ENCODE measurements around the gene KBTBD2.
"Not testable (repeated sequence)": the region's sequence is repeated elsewhere in the genome, so short reads cannot be mapped to it uniquely, and the experiment has no call there.

KBTBD2 gene

DNA sequence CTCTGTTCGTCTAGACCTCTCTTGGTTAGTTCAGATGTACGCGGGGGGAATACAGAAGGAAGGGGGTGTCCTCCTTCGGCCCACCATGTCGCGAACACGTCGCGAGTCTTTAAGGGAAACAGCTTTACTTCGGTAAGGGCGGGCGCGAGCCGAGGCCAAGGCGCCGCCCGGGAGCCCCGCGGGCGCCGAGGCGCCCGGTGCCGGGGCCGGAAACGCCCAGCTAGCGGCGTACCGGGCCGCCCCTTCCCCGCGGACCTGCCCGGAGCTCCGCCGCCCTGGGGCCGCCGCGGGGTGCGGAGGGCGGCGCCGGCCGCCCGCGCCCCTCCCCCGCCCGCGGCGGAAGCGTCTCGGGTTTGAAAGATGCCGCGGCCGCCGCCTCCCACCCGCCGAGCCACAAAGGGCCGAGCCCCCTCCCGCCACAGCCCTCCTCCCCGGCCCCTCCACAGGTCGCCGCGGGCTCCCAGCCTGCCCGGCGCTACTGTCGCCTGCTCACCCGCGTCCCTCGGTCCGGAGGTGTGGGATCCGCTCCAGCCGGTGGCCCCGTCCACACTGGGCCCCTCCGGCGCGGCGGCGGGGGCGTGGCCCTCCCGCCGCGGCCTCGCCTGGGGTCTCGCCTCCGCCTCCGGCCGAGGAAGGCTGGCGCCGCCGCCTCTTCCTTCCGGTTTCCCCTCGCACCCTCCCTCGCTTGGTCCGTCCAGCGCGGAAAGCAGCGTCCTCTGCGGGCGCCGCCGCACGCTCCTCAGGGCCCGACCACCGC is at the start of gene KBTBD2:
KBTBD2 (minus strand) TSS at position 718 of the 757 bp plus-strand sequence. CDS start 12,156 bp downstream, outside the sequence.
- peak; percentile 47 to 62 (median 58) for DNase-seq

DNA sequence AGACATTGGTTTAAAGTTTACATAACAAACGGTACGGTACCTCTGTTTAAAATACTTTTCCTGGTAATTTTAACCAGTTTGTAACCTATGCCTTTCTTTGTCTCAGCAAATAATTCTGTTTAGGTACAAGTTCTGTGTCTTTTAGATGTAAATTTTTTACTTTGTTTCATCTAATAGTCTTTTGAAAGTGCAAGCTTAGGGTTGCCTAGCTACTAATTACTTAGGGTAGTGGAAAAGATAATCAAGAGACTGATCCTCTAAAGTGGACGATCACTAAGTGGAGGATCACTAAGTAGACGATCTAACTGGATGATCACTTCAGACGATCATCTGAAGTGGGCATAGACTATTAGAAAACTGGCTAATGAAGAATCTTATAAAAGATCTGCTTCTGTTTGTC is 49.6 kb upstream of the KBTBD2 start:
- DNase-seq = no peak

DNA sequence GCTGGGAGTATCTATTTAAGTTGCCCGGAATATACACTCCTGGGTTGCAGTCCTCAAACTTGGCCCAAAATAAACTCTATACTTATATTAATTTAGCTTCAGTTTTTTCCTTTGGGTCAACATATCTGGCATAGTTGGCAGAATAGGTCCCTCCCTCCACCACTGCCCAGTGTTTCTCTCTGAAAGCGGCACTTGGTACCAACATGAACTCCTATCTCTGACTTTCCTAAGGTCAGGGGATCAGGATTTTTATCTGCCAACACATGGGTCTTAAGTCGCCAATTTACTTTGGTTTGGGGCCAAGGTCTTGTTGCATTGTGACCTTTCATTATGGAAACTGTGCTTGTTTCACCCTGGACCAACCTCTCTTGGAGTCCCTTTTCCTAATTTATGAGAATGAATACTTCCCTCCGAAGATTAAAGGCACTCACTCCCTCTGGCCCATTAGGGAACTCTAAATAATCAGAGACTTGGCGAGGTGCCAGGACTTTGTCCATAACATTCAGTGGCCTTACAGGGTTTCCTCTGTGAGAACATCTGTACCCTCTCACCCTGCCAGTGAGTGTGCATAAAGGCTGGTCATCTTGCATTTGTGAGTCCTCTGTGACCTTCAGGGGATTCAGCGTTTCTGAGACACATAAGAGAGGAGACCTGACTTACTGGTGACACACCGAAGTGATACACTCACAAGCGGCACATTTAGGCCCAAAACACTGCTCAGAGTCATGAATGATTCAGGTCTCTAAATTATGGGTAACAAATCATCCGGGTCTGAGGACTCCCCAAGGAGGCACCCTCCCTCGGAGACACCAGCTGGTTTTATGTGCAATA is 46.0 kb upstream of the KBTBD2 start:
- no peak for DNase-seq

DNA sequence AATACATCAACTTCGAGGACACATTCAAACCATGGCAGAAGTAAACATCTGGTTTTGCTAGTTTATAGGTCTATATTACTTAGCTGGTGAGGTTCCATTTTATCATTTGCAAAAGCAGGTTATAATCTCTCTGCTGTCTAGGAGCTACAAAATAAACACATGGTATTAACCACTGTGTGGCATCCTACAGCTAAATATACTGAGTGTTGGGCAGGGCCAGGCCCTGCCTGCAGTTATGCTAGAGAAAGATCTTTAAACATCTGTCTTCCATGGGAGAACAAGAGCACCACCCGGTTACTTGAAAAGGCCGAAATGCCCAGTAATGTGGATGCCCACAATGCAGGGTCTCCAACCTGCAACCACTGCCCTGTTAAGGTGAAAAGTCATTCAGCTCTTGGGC is 45.1 kb upstream of the KBTBD2 start:
- no peak for DNase-seq

DNA sequence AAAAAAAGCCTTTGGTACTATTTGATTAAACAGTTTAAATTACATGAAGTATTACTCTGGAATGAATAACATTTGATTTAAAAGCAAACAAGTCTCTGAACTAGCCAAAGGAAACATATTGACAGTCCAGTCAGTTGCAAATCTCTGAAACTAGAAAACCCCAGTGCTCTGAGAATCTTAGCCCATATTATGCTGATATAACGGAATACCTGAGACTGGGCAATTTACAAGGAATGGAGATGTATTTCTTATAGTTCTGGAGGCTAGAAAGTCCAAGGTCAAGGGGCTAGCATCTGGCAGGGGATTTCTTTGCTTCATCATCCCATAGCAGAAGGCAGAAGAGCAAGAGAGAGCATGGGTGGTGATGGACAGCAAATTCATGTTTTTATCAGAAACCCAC is 44.0 kb upstream of the KBTBD2 start:
- DNase-seq = no peak

DNA sequence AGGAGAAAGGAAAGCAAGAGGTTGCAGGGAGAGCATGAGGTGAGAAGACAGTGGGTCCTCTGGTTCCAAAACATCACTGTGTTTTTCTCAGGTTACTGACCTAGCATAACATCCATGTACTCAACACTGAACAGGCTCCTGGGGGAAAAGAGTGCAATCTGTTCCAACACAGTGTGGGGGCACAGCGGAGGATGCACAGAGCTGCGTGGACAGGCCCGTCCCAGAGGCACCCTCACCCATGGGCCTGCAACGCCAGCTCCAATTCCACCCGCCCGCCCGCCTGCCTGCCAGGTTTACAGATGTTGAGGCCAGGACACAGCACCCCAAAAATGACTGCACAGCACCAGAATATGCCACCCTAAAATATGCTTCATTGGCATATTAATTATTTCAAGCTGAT is 38.8 kb upstream of the KBTBD2 start:
- DNase-seq = no peak

DNA sequence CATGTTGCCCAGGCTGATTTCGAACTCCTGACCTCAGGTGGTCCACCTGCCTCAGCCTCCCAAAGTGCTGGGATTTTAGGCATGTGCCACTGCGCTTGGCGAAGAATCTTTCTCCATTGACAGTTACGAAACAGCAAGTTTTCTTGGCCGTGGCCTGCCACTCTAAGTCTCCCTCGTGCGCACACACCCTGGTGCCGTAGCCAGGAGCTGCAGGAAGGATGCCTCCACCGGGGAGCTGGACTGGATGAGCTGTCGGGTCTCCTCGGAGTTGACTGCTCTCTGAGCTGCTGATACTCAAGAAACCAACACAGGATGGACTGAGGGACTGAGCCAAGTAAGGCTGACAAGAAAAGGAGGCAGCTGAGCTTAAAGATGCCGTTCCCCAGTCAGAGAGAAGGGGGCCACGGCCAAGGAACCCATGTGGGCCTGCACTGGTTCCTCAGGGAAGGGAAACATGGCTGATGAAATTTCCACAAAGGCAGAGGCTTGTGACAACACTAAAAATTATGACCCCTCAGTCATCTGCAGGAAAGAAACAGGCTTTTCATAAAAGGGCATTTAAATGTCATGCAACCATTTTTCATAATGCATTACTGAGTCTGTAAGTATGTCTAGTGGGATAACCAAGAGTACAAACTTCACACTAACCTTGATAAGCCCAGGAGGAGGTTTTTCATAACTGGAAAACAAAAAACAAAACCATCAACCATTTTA is 38.0 kb upstream of the KBTBD2 start:
- no peak for DNase-seq

DNA sequence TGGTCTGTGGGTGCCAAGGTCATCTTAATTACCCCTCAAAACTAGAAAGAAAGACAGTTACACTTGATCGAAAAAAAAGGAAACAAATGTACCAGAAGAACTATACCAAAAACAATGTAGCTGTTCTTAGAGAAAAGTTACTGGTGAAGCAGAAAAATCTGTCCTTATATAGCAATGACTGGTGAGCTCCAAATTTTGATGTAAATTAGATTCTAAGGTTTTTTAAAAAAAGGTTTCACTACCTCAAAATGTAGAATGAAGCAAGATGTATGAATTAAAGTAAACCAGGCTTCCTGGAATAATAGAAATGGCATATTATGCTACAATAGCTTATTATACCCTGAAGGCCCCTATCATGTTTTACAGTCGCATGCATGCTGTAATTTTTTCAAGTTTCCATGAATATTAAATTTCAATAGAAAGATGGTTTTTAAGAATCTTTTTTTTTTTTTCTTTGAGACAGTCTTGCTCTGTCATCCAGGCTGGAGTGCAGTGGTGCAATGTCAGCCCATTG is 37.3 kb upstream of the KBTBD2 start:
- DNase-seq = no peak

DNA sequence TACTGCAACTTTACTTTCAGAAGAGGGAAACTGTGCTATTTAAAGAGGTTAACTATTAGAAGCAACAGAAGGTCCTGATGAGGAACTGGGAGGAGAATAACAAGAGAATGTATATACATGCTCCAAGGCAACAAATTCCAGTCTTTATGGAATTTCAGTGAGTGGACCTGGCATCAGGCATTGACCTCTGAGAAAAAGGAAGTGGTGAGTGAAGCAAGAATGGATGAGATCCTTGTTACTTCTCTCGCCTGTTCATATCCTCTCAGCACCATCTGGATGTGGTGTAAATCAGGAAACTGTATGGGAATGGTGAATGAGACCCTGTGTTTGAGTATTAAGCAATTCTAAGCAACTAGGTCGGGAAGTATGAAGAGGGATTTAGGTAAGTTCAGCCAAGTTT is 30.3 kb upstream of the KBTBD2 start:
- no peak for DNase-seq

DNA sequence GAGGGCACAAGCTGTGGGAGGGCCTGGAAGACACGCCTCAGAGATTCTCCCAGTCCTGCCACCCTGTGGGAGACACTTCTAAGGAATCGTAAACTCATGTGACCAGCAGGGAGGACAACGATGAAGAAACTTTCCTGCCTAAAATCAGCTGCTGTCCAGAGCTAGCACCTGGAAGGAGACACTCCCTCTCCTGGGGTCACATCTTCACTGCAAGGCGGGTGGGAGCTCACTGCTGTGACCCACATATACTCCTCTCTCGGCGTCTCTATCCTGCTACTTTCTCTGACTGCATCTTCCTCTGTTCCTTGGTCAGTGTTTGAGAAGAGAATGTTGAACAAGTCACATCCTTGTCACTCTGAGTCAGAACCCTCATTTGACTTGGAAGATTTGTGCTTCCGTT is 25.4 kb upstream of the KBTBD2 start:
- not testable (repeated sequence) for DNase-seq

DNA sequence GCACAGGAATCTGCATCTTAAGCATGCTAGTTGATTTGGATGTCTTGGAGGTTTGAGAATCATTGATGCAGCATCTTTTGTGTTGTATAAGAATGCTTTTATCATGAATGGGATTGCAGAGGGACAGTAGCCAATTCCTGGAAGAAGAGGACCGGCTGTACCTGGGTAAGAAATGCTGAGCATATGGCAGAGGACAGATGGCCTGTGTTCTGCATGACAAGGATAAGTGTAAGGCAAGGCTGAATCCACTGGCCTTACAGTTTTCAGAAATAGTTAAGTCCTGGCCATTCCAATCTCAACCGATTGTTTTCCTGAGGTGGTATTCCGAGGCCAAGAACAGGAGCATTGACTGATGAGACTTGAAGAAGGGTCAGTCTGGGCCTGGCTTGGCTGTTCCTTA is 24.4 kb upstream of the KBTBD2 start:
- no peak for DNase-seq

DNA sequence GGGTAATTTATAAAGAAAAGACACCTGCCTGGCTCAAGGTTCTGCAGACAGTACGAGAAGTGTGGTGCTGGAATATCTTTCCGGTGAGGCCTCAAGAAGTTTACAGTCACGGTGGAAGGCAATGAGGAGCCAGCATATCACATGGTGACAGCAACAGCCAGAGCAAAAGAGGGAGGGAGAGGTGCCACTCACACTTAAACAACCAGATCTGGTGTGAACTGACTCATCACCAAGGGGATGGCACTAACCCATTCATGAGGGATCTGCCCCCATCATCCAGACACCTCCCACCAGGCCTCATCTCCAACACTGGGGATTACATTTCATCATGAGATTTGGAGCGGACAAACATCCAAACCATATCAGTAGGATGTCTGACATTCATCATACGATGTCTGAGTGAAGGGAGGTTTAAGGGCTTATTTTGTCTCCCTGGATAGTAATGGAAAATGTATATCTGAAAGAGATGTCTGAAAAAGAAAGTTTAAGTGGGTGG is 23.5 kb upstream of the KBTBD2 start:
- DNase-seq = no peak

DNA sequence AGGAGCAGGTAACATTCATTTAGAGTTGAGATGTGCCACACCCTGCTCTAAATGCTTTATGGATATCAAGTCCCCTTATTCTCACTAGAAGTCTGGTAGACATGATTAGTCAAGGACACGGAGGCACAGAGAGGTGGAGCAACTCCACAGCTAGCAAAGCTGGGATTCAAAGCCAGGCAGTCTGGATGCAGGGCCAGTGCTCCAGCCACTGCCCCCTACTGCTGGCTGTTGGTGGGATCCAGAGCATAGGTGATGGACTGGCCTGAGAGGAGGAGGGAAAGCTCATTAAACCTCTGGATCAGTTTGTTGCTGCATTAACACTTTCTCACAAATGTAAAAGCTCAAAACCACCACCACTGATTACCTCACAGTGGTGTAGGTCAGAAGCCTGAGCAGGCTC is 22.6 kb upstream of the KBTBD2 start:
- DNase-seq = no peak

DNA sequence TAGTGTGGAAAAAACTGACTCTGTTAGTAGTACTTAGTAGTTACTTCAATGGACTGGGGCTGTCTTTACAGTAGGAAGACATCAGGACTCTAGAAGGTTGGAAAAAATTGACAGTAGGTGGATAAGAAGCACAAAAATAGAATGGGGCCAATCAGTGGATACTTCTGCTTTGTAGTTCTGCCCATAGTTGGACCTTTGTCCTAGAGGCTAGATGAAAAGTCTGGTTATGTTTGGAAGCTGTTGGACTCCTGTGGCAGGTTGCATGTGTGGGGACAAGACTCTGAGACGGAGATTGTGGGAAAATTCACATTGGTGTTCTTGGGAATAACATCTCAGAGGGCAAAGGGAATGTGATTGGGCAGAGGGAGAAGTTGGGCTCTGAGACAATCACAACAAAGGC is 18.6 kb upstream of the KBTBD2 start:
- DNase-seq = no peak

DNA sequence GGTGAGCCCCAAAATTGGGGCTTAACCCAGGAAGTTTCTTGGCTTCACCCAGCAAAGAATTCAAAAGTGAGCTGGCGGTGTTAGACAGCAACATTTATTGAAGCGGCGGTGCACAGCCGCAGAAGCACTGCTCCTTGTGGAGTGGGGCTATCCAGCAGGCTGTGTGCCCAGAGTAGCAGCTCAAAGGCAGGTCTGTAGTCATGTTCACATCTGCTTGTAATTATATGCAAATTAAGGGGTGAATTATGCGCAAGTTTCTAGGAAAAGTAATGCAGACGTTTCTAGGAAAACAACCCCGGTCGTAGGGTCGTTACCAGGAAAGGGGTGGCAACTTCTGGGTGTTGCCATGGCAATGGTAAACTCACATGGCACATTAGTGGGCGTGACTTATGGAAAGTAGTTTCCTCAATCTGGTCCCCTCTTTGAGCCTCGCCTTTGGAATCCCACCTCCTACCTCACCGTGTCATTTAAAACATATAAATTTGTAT is 13.7 kb upstream of the KBTBD2 start:
- DNase-seq = peak; percentile 39 to 69 (median 59)

DNA sequence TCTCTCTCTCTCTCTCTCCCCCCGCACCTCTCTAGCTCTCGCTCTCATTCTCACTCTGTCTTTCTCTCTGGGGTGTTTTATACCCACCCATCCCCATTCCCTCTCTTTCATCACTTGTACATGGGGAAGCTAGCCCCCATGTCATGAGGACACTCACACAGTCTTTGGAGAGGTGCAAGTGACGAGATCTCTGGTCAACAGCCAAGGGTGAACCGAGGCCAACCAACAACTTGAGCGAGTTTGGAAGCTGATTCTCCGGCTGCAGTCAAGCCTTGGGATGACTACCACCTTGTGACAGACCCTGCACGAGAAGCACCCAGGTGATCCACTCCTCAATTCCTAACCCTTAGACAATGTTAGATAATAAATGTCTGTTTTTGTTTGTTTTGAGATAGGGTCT is 10.1 kb upstream of the KBTBD2 start:
- no peak for DNase-seq

DNA sequence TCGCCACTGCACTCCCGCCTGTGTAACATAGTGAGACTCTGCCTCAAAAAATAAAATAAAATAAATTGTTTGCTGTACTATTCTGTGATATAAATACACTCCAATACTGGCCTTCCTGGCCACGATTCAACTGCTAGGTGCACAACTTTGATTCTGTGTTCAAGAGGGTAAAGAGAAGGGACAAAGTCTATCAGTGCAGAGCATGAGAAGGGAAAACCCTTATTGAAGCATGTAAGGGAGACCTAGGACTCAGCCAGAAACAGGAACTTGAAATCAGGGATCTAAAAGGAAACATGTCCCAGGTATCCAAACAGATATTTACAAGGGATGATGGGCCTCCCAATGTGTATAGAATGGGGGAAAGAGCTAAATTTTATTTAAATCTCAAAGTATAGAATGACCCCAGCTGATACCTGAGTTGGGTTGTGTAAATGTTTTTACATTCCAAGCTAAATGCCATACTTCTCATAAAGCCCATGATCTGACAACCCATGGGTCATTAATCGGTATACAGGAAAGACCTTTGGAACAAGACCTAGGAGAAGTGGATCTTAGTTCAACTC is 9.0 kb upstream of the KBTBD2 start:
- DNase-seq = no peak

DNA sequence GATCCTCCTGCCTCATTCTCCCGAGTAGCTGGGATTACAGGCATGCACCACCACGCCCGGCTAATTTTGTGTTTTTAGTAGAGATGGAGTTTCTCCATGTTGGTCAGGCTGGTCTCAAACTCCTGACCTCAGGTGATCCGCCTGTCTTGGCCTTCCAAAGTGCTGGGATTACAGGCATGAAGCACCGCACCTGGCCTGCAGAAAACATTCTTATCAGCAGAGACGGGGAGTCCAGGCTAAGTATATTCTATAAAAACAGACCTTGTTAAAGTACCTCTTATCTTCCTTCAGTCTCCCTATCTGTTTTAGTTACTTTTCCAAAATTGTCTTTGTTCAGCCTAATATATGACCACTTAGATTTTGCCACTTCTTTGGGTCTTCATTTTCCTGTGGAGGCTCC is 5.8 kb upstream of the KBTBD2 start:
- not testable (repeated sequence) for DNase-seq

DNA sequence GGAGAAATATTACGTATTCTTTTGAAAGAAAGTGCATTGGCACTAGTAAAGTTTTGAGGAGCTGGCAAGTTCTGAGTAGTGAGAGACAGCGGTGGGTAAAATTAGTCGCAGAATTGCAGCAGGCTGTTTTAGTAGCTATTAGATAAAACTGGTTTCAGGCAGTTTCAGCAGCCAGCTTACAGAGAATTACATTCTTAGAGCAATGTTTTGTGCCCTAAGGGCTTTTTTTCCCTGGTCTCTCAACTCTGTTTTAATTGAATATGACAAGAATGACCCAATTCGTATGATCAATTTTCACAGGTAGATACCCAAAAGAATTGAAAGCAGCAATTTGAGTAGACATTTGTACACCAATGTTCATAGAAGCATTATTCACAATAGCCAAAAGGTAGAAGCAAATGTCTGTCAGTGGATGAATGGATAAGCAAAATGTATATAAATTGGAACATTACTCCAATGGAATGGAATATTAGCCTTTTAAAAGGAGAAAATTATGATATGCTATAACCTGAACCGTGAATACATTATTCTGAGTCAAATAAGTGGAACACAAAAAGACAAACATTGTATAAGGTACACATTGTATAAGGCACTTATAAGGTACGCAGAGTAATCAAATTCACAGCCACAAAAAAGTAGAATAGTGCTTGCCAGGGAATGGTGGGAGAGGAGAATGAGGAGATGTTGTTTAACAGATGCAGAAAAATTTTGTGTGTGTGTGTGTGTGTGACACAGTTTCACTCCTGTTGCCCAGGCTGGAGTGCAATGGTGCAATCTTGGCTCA is 5.2 kb upstream of the KBTBD2 start:
- no peak for DNase-seq

DNA sequence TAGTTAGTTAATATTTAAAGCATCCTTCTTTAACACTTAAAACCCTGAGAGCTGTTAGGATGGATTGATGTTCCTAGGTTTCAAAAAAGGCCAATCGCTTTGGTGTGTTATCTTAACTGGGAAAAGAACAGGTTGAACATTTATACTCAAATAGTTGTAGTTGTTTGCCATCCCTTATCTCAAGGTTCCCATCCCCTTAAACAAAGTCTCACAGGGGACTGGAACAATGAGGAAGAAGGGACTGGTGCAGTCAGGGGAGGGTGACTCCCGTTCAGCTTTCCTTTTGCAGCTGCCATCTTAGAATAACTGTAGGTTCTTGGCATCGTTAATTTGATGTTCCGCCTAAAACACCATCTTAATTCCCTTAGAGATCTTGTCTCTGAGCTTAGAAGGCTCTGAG is 2.6 kb upstream of the KBTBD2 start:
- no peak for DNase-seq

DNA sequence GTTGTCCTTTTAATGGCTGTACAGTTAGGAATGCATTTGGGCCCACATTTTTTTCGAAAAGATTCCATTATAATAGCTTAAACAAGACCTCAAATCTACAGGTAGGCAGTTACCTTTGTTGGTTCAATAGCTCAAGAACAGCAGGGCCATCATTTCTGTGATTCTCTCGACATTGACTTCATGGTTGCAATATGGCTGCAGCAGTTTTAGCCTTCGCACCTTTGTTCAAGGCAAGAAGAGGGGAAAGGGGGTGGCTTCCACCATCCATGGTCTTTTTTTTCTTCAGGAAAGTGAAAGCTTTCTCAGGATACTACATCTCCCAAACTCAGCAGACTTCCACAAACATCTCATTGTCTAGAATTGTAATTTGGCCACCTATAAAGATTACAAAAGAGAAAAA is 2.2 kb upstream of the KBTBD2 start:
- no peak for DNase-seq

DNA sequence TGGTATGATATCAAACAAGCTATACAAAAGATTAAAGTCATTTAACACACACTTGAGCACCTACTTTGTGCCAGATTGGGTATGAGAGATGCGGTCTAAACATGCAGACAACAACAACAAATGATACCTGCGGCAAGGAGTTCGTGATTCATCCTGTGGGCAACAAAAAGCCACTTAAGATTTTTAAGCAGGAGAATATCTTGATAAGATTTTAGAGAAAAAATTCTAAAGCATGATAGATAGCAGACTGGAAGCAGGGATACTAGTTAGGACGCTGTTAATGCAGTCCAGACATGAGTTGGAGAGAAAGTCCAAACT is 1.6 kb upstream of the KBTBD2 start:
- no peak for DNase-seq

All from activated CD4-positive, CD25-positive, alpha-beta regulatory T cell (primary cell).